C4-2B (cell line): ENCODE measurements around the gene CRYGB.

Source experiments
- ZFX ChIP-seq: fragments of 450-650 bp; IDR thresholded peaks from 2 replicates; pipeline ENCODE4 v1.6.1; 2017
- TF ChIP-seq, protein P1 (sequence below): fragments of 450-650 bp; conservative IDR thresholded peaks from 2 replicates; pipeline ENCODE4 v1.5.1; 2017; ENCODE audit warnings: mild to moderate bottlenecking

DNA sequence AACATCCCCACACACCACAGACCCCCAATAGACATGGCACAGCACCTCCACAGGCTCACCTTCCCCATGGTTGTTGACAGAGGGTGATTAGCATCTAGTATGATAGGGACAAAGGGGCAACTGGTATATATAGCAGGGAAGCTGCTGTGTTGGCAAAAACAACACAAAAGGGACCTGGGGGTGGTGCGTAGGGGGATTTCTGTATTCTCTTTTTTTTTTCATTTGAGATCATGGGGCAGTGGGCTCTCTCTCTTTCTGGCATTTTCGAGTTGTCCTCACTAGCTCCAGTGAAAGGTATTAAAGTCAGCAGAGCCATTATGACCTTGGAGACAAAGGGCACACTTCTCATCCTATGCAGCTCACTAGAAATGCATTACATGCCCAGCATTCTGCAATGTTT, 17.5 kb upstream of the CRYGB start, which contains the start of gene CRYGA:
- TF ChIP-seq, protein P1, sequence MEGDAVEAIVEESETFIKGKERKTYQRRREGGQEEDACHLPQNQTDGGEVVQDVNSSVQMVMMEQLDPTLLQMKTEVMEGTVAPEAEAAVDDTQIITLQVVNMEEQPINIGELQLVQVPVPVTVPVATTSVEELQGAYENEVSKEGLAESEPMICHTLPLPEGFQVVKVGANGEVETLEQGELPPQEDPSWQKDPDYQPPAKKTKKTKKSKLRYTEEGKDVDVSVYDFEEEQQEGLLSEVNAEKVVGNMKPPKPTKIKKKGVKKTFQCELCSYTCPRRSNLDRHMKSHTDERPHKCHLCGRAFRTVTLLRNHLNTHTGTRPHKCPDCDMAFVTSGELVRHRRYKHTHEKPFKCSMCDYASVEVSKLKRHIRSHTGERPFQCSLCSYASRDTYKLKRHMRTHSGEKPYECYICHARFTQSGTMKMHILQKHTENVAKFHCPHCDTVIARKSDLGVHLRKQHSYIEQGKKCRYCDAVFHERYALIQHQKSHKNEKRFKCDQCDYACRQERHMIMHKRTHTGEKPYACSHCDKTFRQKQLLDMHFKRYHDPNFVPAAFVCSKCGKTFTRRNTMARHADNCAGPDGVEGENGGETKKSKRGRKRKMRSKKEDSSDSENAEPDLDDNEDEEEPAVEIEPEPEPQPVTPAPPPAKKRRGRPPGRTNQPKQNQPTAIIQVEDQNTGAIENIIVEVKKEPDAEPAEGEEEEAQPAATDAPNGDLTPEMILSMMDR = no peak
- TF ChIP-seq ZFX = no peak
